Glomerular visceral epithelial cell (primary cell): ENCODE results near the gene EHD2.
"Not testable (repeated sequence)": the region's sequence is repeated elsewhere in the genome, so short reads cannot be mapped to it uniquely, and the experiment has no call there.

Experiments used
- DNase-seq: peaks from one replicate; pipeline ENCODE4 v3.0.0-alpha.2; 2016; ENCODE audit errors: extremely low spot score

Gene EHD2

DNA sequence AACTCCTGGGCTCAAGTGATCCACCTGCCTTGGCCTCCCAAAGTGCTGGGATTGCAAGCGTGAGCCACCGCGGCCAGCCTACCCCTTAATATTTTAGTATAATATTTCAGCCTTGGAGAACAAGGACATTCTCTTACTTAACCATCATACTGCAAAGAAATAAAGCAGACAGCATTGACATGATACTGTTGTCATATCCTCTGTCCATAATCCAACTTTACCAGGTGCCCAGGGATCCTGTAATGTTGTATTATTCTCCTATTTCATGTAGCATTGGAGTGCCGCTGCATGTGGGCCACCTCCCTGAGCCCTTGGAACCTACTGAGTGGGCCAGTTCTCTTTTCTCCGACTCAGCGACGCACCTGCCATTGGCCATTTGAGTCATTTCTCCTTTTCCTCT, 21.4 kb upstream of the EHD2 start:
- DNase-seq = no peak

DNA sequence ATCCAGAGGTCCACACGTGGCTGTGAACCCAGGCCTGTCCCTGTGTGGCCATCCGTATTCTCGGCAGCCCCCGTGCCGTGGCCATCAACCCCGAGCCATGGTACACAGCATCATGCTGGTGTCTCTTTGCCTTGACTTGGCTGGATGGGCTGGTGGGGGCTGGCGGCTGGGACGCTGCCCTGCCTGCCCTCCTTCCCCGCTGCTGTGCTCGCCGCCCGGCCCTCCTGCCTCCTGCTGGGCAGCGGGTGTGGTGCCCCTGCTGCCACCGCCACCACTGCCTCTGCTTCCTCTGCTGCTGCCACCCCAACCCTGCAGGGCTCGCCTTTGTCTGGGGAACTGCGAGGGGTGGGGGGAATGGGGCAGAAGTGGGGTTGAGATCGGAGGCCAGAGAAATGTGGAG, 19.7 kb upstream of the EHD2 start:
- no peak for DNase-seq

DNA sequence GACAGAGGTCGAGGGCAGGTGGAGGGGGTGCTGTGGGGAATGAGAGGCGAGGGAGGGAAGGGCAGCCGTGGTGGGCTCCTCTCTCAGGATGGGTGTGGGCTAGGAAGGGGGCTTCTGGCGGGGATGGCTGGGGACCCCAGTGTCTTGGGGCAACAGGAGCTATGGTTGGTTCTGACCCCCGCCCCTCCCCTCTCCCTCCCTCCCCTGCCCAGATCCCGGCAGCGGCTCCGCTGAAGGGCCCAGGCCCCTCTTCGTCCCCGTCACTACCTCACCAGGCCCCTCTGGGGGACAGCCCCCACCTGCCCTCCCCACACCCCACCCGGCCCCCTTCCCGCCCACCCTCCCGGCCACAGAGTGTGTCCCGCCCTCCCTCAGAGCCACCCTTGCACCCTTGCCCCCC, 19.3 kb upstream of the EHD2 start:
- DNase-seq = no peak

DNA sequence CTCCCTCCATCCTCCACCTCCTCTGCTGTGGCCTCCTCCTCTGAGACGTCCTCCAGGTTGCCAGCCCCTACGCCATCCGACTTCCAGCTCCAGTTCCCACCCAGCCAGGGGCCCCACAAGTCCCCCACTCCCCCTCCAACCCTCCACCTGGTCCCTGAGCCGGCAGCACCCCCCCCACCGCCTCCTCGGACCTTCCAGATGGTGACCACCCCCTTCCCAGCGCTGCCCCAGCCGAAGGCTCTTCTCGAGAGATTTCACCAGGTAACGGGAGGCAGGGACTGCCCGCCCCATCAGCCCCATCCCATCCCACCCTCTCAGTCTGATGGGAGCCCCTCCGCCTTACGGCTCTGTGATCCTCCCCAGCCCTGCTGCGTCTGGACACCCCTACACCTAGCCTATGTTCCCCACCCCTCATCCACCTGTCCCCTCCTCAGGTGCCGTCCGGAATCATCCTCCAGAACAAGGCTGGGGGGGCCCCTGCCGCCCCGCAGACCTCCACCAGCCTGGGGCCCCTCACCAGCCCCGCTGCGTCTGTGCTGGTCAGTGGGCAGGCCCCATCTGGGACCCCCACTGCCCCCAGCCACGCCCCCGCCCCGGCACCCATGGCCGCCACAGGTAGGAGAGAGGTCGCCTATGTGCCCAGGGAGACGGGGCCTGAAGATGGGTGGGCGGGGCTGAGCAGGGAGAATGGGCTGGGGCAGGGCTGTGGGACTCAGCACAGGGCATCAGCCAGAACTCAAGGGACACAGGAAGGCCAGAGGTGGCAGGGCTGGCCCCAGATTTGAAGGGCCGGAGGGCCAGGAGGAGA, 18.6 kb upstream of the EHD2 start:
- DNase-seq = no peak

DNA sequence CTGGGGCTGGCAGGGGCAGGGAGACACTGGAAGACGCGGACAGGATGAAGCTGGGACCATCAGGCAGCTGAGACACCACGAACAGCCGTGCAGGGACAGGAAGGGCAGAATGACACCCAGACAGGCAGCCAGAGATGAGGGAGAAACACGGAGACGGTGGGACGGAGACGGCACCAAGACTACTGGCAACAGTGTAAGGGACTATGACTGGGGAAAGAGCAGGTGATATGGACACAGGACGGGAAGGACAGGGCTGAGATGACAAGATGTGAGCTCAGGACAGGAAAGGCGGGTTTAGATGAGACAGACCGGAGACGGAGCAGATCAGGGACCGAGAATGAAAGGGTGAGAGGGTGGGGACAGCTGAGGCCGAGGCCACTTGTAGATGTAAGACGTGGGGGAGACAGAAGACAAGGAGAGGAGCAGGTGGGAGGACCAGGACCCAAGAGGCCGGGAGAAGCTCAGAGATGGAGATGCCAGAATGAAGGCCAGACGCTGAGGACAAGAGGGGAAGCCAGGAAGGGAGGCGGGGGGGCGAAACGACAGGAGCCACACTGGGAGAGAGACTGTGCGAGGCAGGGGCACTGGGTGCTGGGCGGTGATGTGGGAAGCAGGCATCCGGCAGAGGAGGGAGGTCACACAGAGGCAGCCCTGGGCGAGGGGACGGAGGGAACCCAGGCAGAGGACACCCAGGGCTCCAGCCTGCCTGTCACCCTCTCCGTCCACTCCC, 17.5 kb upstream of the EHD2 start:
- no peak for DNase-seq

DNA sequence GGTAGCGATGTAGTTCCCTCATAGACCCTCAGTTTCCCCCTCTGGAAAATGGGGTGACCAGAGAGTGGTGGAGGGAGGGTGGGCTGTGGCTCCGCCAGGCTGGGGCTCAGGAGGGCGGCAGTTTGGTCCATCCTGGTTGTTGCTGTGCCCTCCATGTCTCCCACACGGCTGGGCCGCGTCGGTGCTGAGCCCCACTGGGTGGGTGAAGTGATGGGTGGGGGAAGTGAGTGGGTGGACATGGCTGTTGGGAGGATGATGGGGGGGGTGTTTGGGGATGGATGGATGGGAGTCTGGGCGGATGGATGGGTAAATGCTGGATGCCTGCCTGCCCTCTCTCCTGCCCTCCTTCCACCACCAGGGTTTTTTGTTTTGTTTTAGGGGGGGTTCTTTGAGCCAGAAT, 16.6 kb upstream of the EHD2 start:
- DNase-seq = no peak

DNA sequence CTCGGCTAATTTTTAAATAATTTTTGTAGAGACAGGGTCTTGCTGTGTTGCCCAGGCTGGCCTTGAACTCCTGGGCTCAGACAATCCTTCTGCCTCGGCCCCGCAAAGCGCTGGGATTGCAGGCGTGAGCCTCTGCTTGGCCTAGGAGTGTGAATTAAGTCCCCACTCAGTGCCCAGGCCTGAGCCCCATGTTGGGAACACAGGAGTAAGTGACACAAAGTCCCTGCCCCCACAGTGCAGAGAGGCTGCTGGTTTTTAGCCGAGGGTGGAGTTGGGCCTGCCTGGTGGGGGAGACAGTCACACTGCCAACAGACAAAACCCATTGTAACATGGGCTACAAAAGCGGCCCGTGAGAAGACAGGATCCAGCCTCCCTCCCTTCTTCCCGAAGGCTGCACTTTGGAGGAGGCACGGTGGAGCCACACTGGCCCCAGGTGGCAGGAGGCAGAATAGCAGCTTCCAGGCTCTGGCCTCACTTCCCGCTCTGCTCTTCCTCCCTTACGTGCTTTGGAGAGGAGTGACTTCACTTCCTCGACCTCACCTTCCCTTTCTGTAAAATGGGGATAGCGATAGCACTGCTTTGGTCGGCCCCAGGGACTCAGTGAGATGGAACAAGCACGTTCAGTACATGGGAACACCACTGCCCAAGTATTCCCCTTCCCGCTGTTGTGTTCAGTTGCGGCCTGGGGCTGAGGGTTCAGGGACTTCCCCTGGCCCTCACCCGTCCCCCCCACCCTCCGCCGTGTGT, 15.2 kb upstream of the EHD2 start:
- DNase-seq = peak; percentile 80

DNA sequence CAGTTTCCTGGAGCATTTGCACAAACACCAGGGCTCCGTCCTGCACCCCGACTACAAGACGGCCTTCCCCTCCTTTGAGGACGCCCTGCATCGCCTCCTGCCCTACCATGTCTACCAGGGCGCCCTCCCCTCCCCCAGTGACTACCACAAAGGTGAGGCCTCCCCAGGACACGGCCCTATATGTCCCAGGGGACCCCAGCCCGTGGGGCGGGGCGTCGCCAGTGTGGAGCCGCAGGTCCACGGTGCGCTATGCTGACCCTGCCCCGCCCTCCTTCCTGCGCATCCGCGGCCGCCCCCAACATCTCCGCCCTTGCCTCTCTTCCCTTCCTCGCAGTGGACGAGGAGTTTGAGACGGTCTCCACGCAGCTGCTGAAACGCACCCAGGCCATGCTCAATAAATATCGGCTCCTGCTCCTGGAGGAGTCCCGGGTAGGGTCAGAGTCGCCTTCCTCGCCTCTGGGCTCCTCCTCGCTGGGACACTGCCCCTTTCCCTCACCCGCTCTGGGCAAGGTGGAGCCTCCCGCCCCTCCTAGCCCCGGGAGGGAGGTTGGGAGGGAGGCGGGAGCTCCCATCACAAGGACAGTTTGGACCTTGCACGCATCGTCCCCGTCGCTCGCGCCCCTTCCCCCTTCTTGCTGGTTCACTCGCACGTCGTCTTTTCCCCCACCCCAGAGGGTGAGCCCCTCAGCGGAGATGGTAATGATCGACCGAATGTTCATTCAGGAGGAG, 14.4 kb upstream of the EHD2 start:
- DNase-seq = no peak

DNA sequence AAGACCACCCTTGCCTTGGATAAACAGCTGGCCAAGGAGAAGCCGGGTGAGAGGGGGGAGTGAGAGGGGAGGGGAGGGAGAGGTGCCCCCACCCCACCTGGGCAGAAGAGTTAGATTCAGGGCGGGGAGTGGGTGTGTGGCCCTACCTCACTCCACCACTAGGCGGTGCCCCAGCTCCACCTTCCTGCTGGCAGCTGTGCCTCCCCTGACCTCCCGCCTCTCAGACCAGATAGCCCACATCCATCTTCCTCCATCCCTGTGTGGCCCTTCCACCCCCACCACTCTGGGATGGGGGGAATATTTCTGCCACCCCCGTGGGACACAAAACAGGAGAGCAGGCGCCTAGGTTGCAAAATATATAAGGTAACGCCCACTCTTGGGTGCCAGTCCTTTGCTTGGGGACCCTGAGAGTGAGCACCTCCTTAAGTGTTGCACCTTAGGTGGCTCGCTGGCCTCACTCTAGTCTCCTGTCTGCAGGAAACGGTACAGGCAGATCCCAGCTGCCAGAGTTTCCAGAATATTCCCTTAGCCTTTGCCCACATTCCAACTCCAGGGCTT, 13.8 kb upstream of the EHD2 start:
- peak; percentile 52 for DNase-seq

DNA sequence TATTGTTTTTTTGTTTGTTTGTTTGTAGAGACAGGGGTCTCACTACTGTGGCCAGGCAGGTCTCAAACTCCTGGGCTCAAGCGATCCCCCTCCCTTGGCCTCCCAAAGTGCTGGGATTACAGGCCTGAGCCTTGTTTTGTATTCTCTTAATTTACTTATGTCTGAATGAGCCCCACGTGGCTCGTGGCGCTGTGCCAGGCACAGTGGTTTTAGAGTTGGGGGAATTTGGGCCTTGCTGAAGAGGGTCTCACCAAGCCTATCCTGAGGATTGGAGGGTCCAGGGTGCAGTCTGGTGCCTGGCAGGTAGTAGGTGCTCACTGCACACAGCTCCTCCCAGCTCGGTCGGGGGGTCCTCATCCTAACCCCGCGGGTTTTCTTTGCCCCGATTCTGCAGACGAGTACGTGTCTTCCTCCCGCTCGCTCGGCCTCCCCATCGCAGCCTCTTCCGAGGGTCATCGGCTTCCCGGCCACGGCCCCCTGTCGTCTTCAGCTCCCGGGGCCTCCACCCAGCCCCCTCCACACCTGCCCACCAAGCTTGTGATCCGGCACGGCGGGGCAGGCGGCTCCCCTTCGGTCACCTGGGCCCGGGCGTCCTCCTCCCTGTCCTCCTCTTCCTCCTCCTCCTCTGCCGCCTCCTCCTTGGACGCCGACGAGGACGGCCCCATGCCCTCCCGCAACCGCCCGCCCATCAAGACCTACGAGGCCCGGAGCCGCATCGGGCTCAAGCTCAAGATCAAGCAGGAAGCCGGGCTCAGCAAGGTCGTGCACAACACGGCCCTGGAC, 12.1 kb upstream of the EHD2 start:
- DNase-seq = no peak

DNA sequence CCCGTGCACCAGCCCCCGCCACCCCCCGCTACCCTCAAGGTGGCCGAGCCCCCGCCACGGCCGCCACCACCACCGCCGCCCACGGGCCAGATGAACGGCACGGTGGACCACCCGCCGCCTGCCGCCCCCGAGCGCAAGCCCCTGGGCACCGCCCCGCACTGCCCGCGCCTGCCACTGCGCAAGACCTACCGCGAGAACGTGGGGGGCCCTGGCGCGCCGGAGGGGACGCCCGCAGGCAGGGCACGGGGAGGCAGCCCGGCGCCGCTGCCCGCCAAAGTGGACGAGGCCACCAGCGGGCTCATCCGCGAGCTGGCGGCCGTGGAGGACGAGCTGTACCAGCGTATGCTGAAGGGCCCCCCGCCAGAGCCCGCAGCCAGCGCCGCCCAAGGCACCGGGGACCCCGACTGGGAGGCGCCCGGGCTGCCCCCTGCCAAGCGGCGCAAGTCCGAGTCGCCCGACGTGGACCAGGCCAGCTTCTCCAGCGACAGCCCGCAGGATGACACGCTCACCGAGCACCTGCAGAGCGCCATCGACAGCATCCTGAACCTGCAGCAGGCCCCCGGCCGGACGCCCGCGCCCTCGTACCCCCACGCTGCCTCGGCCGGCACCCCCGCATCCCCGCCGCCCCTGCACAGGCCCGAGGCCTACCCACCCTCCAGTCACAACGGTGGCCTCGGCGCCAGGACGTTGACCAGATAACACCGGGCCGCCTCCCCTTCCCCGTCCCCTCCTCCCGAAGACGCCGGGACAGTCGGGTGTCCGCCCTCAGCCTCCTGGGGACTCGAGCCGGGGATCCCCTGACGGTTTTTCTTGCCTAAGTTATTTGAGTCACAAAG, 11.3 kb upstream of the EHD2 start:
- no peak for DNase-seq

DNA sequence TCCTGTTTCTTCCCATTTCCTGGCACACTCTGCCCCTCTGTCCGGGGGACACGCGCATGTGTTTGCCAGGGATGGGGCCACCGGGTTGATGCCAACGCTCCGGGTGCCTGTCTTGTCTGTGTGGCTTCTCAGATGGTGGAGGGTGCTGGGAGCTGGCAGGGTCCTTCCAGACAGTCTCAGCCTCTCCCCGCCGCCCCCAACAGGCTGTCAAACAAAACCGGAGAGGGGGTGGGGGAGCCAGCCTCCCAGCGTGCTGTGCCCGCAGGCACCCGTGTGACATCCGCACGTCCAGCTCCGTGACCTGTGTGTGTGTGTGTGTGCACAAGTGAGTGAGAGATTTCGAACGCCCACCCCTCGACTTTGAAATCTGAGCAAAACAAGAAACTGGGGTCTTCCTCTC, 10.6 kb upstream of the EHD2 start:
- no peak for DNase-seq

DNA sequence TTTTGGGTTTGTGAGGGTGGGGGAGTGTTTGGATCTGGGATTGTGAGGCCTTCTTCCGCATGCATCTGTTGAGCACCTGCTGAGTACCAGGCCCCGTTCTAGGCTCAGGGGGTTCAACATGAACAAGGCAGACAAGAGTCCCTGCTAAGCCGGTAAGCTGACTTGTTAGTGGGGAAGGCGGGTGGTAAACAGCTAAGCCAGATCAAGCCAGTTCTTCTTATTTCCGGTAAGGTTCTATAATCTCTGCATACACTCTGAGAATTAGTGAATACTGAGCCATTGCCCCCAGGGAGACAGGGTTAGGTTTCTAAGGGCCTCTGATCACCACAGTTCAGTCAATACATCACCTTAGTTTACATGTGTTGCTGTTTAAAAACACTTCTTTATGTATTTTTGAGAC, 9.9 kb upstream of the EHD2 start:
- DNase-seq = no peak

DNA sequence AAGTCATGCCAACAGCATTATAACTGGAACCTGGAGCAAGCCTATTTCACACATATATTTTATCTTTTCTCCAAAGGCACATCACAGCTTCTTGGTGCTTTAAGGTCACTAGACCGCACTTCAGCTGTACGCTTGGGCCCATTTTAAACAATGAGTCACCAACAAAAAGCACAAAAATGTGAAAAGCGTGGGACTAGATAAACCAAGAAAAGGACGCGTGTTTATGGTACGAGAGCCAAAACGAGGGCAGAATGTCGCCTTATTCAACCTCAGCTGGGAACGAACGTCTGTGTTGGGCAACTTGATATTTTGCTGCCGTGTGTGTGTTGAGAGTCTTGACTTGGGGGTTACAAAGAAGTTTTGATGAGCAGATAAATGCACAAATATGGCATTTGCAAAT, 9.2 kb upstream of the EHD2 start:
- DNase-seq = no peak

DNA sequence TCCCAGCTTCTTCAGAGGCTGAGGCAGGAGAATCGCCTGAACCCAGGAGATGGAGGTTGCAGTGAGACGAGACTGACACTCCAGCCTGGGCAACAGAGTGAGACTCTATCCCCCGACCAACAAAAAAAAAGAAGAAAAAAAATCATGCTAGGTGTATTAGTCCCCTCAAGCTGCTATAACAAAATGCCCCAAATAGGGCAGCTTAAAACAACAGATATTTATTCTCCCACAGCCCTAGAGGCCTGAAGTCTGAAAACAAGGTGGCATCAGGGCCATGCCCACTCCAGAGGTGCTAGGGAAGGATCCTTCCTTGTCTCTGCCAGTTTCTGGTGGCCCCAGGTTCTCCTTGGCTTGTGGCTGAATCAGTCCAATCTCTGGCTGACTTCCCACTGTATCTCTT, 8.6 kb upstream of the EHD2 start:
- DNase-seq = no peak

DNA sequence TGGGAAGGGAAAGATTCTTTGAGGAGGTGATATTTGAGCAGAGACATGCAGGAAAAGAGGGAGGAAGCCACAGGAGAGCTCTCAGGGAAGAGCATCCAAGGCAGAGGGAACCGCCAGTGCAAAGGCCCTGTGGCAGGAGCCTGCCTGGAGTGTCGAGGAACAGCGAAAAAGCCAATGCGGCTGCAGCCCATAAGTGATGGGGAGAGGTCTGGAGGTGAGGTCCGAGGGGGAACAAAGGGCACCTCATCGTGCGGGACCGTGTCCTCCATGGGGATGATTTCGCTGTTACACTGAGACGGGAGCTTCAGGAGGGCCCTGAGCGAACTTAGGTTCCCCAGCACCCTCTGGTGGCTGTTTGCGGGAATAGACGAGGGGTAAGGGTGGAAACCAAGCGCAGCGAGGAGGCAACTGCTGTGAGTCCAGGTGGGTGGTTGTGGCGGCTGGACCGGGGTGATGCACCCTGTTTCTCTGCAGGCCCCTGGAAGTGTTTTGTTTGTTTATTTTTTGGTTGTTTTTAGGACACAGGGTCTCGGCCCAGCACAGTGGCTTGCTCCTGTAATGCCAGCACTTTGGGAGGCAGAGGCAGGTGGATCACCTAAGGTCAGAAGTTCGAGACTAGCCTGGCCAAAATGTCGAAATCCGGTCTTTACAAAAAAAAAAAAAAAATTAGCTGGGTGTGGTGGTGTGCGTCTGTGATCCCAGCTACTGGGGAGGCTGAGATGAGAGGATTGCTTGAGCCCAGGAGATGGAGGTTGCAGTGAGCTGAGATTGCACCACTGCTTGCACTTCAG, 5.9 kb upstream of the EHD2 start:
- peak; percentile 78 for DNase-seq

DNA sequence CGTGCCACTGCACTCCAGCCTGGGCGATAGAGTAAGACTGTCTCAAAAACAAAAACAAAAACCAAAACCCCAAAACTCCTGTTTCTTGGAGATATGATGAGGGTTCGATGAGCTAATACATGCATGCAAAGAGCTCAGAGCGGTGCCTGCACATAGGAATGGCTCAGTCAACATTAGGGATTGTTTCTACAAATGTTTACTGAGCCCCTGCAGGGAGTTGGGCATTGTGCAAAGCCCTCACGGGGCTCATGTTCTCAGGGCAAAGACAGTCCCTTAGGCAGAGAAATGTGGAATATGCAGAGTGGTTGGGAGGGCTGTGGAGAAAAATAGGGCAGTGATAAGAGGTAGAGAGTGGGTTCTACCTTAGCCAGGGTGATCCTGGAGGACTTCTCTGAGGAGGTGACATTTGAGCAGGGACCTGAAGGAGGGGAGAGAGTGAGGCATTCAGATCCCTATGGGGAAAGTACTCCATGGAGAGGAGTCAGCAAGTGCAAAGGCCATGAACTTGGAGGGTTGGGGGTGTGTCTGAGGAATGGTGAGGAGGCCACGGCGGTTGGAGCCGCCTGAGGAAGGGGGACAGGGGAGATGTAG, 1.5 kb upstream of the EHD2 start:
- no peak for DNase-seq

DNA sequence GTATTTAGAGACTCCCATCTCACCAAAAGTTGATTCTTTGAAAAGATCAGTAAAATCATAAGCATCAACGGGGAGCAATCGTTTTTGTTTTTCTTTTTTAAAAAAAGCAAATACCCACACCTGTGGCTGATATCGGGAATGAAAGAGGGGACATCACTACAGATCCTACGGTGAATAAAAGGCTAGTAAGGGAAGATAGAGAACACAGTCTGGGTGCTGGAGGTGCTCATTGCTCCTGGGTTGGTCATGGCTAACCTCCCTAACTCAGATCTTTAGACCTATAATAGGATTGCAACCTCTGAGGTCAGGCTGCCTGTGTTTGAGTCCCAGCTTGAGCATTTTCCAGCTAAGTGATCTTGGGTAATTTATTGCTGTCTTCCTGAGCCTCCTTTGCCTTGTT, 1.1 kb downstream of the EHD2 start:
- DNase-seq = no peak

DNA sequence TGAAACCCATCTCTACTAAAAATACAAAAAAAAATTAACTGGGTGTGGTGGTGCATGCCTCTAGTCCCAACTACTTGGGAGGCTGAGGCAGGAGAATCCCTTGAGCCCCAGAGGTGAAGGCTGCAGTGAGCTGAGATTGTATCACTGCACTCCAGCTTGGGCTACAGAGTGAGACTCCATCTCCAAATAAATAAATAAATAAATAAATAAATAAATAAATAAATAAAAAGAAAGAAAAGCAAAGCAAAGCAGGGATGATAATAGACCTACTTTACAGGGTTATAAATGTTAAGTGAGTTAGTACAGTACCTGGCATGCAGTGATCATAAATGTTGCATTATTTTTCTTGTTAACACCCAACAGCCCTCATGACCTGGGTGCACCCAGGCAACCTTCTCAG, 1.6 kb downstream of the EHD2 start:
- not testable (repeated sequence) for DNase-seq
